Fibroblast of mammary gland (primary cell): Measurements from ENCODE around the gene FAM89B.
"Not testable (repeated sequence)": the region's sequence is repeated elsewhere in the genome, so short reads cannot be mapped to it uniquely, and the experiment has no call there.

Source experiments
- DNase-seq: peaks from one replicate; pipeline ENCODE4 v3.0.0-alpha.2; 2010; ENCODE audit warnings: low read depth
- H3K4me3 ChIP-seq: 2 replicates; pipeline ENCODE4 v1.5.1; 2011; ENCODE audit warnings: low read depth, mild to moderate bottlenecking, low read length, moderate library complexity; ENCODE audit not compliant: control insufficient read depth
- TF ChIP-seq, protein P1 (sequence below): conservative IDR thresholded peaks from 2 replicates; pipeline ENCODE4 v1.5.1; 2011; ENCODE audit warnings: low read depth, low read length, inconsistent platforms; ENCODE audit not compliant: control insufficient read depth, insufficient read depth

Gene FAM89B

DNA sequence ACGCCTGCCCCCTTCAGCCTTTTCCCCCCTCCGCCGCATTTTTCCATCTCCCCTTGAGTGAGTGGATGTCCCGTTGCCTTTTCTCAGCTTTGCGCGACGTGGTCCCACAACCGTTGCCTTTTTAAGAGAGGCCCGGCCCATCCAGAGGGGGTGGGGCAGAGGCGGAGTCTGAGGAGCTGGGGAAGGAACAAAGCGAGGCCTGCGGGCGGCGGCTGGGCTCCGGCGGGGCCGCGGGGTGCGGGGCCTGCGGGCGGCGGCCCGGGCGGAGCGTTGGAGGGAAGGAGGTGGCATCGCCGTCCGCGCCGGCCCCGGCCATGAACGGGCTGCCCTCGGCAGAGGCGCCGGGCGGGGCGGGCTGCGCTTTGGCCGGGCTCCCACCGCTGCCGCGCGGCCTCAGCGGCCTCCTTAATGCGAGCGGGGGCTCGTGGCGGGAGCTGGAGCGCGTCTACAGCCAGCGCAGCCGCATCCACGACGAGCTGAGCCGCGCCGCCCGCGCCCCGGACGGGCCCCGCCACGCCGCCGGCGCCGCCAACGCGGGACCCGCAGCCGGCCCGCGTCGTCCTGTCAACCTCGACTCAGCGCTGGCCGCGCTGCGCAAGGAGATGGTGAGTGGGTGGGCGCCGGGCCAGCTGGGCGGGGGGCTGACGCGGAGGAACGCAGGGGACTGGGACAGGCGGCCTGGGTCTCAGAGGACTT is at the start of gene FAM89B:
FAM89B (plus strand) TSS at position 183 of the 696 bp plus-strand sequence; CDS start at position 315, 132 bp downstream.
- TF ChIP-seq, protein P1, sequence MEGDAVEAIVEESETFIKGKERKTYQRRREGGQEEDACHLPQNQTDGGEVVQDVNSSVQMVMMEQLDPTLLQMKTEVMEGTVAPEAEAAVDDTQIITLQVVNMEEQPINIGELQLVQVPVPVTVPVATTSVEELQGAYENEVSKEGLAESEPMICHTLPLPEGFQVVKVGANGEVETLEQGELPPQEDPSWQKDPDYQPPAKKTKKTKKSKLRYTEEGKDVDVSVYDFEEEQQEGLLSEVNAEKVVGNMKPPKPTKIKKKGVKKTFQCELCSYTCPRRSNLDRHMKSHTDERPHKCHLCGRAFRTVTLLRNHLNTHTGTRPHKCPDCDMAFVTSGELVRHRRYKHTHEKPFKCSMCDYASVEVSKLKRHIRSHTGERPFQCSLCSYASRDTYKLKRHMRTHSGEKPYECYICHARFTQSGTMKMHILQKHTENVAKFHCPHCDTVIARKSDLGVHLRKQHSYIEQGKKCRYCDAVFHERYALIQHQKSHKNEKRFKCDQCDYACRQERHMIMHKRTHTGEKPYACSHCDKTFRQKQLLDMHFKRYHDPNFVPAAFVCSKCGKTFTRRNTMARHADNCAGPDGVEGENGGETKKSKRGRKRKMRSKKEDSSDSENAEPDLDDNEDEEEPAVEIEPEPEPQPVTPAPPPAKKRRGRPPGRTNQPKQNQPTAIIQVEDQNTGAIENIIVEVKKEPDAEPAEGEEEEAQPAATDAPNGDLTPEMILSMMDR = no peak
- peak; percentile 77 for DNase-seq

DNA sequence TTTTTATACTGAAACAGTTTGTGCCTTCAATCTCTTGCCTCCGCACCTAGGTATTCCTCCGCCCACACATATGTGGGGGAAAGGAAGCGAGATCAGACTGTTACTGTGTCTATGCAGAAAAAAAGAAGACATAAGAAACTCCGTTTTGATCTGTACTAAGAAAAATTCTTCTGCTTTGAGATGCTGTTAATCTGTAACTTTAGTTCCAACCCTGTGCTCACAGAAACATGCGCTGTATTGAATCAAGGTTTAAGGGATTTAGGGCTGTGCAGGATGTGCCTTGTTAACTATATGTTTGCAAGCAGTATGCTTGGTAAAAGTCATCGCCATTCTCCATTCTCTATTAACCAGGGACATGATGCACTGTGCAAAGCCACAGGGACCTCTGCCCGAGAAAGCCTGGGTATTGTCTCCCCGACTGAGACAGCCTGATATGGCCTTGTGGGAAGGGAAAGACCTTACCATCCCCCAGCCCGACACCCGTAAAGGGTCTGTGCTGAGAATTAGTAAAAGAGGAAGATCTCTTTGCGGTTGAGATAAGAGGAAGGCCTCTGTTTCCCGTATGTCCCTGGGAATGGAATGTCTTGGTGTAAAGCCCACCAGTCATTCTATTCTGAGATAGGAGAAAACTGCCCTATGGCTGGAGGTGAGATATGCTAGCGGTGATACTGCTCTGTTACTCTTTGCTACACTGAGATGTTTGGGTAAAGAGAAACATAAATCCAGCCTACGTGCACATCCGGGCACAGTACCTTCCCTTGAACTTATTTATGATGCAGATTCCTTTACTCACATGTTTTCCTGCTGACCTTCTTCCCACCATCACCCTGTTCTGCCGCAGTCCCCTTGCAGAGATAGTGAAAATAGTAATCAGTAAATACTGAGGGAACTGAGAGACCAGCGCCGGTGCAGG is 49.4 kb upstream of the FAM89B start:
- H3K4me3 ChIP-seq, DNase-seq: not testable (repeated sequence)

More for the DNA sequence above, at the start of gene FAM89B:
- H3K4me3 ChIP-seq = peak within 1 kb of the TSS; percentile 87

DNA sequence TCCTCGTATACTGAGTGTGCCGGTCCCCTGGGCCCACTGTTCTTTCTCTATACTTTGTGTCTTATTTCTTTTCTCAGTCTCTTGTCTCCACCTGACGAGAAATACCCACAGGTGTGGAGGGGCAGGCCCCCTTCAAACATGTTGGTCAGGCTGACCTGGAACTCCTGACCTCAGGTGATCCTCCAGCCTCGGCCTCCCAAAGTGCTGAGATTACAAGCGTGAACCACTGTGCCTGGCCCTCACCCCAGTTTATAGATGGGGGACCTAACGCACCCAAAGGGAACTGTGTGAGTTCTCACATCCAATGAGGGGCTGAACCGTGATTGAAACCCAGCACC is 48.7 kb upstream of the FAM89B start:
- not testable (repeated sequence) for H3K4me3 ChIP-seq, DNase-seq

DNA sequence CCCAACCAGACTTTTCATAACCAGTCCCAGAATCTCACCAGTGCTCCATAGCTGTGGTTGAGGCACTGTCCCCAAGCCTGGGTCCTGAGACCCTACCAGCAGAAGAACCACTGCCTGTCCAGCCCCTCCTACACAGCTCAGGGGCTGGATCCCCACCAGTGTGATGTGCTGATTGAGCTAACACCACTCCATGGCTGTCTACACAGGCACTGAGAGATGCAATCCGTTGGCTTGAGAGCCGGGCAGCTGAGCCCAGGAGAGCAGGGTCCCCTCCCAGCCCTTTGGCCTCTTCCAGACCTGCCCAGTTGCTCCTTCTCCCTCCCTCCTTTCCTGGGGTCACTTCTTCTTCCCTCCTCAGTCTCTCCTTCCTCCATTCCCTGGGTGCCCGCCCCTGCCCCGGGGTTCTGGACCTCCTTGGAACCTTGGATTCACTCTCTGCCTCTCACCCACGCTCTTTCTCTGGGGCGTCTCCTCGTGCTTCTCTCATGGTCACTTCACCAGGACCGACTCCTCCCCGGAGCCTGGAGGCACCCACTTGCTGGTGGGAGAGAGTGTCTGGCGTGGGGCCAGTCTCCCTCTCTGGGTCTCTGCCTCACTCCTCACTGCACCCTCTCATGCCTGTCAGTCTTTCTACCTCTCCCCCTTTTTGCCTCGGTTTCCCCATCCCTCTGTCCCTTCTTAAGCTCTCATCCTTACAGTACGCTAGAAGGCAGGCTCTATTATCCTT is 48.2 kb upstream of the FAM89B start:
- no peak for DNase-seq
- TF ChIP-seq, protein P1 = no peak
- peak overlapping the region; percentile 43 for H3K4me3 ChIP-seq

DNA sequence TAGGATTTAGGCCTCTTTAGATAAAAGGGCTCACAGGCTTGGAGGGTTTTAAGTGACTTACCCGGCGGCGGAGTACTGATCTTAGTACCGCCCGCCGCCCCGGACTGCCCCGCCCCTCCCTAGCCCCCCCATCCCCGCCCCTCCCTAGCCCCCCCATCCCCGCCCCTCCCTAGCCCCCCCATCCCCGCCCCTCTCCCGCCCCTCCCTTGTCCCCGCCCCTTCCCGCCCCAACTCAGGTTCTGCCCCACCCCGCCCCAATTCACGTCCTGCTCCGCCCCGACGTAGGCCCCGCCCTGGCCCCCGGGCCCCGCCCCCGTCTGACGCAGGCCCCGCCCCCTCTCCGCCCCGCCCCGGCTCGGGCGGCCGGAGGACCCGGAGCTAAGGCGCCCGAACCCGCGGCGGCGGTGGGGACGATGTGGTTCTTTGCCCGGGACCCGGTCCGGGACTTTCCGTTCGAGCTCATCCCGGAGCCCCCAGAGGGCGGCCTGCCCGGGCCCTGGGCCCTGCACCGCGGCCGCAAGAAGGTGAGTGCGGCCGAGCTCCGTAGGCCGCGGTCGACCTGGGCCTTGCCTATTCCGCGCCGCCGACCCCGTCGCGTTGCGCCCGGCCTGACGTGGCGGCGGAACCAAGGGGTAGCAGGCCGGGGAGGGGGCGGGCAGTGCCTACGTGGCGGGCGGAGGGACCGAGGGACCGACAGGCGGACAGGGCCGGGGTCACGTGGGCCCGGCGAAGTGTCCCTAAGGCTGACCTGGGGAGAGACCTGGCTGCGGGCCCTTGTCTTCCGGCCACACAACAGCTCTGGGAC is 47.4 kb upstream of the FAM89B start, which contains the start of gene SCYL1:
SCYL1 (plus strand) TSS at position 343 of the 805 bp plus-strand sequence; CDS start at position 414, 71 bp downstream.
- TF ChIP-seq, protein P1 = no peak
- peak within 1 kb of the TSS; percentile 78 for H3K4me3 ChIP-seq
- DNase-seq = peak; percentile 71

DNA sequence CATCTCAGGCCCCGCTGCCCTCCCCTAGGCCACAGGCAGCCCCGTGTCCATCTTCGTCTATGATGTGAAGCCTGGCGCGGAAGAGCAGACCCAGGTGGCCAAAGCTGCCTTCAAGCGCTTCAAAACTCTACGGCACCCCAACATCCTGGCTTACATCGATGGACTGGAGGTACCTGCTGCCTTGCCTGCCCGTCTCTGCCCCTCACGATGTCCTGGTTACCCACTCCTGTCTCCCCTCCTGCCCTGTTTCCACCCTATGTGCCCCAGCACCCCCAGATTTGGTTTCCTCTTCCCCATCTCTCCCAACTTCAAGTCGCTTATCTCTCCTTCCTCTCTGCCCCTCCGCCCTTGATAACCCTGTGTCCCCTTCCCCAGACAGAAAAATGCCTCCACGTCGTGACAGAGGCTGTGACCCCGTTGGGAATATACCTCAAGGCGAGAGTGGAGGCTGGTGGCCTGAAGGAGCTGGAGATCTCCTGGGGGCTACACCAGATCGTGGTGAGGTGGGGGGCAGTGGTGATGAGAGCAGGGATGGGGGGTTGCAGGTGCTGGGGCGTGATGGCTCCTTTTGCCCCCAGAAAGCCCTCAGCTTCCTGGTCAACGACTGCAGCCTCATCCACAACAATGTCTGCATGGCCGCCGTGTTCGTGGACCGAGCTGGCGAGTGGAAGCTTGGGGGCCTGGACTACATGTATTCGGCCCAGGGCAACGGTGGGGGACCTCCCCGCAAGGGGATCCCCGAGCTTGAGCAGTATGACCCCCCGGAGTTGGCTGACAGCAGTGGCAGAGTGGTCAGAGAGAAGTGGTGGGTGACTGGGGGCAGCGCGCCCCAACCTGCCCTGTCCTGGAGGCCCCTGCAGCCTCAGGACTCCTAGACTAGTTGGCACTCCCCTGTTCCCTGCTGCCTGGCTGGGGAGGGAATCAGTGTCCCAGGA is 46.5 kb upstream of the FAM89B start:
- DNase-seq = no peak
- peak overlapping the region; percentile 78 for H3K4me3 ChIP-seq
- TF ChIP-seq, protein P1 = no peak
